Caco-2 (cell line): Measurements from ENCODE around the gene PDE1C. TPM values are rescaled to one million over a fixed set of nuclear protein-coding genes. Genes with fewer than 3 reads are reported as not detected.
"Not testable (repeated sequence)": the region's sequence is repeated elsewhere in the genome, so short reads cannot be mapped to it uniquely, and the experiment has no call there.

Experiments
- BruUV-seq: library from RNA; stranded (reverse); fragments of 400-500 nt; replicated peaks from 2 replicates; lab custom pipeline; 2021; lab: Mats Ljungman, UMichigan
- CTCF ChIA-PET: fragments of 300-600 bp; sonication (Branson Sonifier 250); formaldehyde crosslinking; loops from one replicate; lab custom pipeline; 2022; ENCODE audit warnings: antibody characterized with exemption; lab: Charles Lee
- POLR2A ChIA-PET: fragments of 300-600 bp; sonication (Branson Sonifier 250); formaldehyde crosslinking; loops from one replicate; lab custom pipeline; 2022; ENCODE audit warnings: antibody characterized with exemption; lab: Charles Lee
- DNase-seq, 2 experiments: peaks; one replicate each; pipeline versions ENCODE4 v3.0.0 to v3.0.0-alpha.2; 2020 to 2022
- H3K27me3 ChIP-seq: replicated peaks from 2 replicates; pipeline ENCODE4 v1.6.0; 2011; ENCODE audit warnings: low read length; ENCODE audit not compliant: control insufficient read depth, insufficient read depth
- H3K36me3 ChIP-seq: 2 replicates; pipeline ENCODE4 v1.5.1; 2011; ENCODE audit warnings: low read length; ENCODE audit not compliant: control insufficient read depth, insufficient read depth
- H3K4me1 ChIP-seq: fragments of 250-450 bp; sonication (Bioruptor Pico); 2 replicates; pipeline ENCODE4 v1.5.1; 2020; ENCODE audit warnings: mild to moderate bottlenecking
- H3K4me3 ChIP-seq: 2 replicates; pipeline ENCODE4 v1.5.1; 2011; ENCODE audit warnings: low read depth, mild to moderate bottlenecking, control low read depth, low read length
- H3K9me3 ChIP-seq: fragments of 250-450 bp; sonication (Bioruptor Pico); 2 replicates; pipeline ENCODE4 v1.5.1; 2020; ENCODE audit warnings: mild to moderate bottlenecking, moderate library complexity
- H3K27ac Mint-ChIP-seq: one replicate; pipeline ENCODE4 v1.8.0; 2022; ENCODE audit warnings: mixed read lengths; ENCODE audit not compliant: unreplicated experiment
- H3K27me3 Mint-ChIP-seq: one replicate; pipeline ENCODE4 v1.8.0; 2022; ENCODE audit warnings: mixed read lengths; ENCODE audit not compliant: insufficient read depth, unreplicated experiment
- H3K36me3 Mint-ChIP-seq: one replicate; pipeline ENCODE4 v1.8.0; 2022; ENCODE audit warnings: mild to moderate bottlenecking, mixed read lengths; ENCODE audit not compliant: insufficient read depth, unreplicated experiment
- H3K4me1 Mint-ChIP-seq: one replicate; pipeline ENCODE4 v1.8.0; 2022; ENCODE audit warnings: low read depth, mixed read lengths; ENCODE audit not compliant: unreplicated experiment
- H3K4me3 Mint-ChIP-seq: one replicate; pipeline ENCODE4 v1.8.0; 2022; ENCODE audit warnings: mild to moderate bottlenecking, moderate library complexity, mixed read lengths; ENCODE audit not compliant: unreplicated experiment
- H3K9me3 Mint-ChIP-seq: one replicate; pipeline ENCODE4 v1.8.0; 2022; ENCODE audit warnings: mixed read lengths; ENCODE audit not compliant: unreplicated experiment
- intact Hi-C: fragments of 100-400 bp; cut with micrococcal nuclease; formaldehyde crosslinking; loops from one replicate; pipeline ENCODE4 v1.10.0; 2022; ENCODE audit not compliant: unreplicated experiment
- total RNA-seq: library from RNA; stranded (reverse); gene quantifications from 2 replicates; pipeline ENCODE4 v1.2.3, GENCODE V29; 2022
- TF ChIP-seq, protein P1 (sequence below), 2 experiments: fragments of 200-600 bp in 1 of 2; IDR thresholded peaks; 1 replicate in 1 of 2; 2 replicates in 1 of 2; pipeline versions ENCODE4 v1.5.1 to v1.8.0; 2011 to 2022; ENCODE audit warnings: antibody characterized with exemption in 1 of 2, control low read depth in 1 of 2, inconsistent platforms in 1 of 2, low read depth in 1 of 2, low read length in 1 of 2, mild to moderate bottlenecking in 1 of 2, moderate library complexity in 1 of 2; ENCODE audit not compliant: insufficient read depth in 1 of 2, severe bottlenecking in 1 of 2, unreplicated experiment in 1 of 2

The PDE1C gene
- total RNA-seq, 1 experiment from 2014 or later: not detected

DNA sequence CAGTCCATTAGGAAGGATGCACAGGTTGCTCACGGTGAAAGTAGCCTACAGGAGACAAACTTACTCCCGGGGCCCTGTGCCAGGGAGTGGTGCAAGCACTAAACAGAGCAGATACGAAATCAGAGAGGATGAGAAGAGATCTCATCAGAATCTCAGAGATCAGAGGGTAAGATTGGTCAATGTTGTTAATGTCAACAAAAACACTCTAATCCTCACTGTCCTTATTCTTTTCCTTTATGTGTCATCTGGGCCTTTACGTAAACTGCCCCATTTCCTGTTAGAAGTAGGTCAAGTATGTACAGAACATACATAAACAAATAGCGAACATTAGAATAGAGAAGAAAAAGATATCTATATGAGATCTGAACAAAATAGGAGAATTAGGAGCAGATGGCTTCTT, 220.1 kb downstream of the PDE1C start:
- H3K27me3 ChIP-seq: no peaks in the 10 kb centered on the region
- intact Hi-C loops: no loop called here
- no peaks in the 10 kb centered on the region for H3K4me1 Mint-ChIP-seq
- ChIA-PET POLR2A (no interaction called here), CTCF (no interaction called here)
- H3K36me3 Mint-ChIP-seq: no peaks in the 10 kb centered on the region
- H3K4me1 ChIP-seq: no peaks in the 10 kb centered on the region
- no peak overlapping the region for H3K4me3 ChIP-seq
- H3K4me3 Mint-ChIP-seq: no peak overlapping the region
- TF ChIP-seq, protein P1, sequence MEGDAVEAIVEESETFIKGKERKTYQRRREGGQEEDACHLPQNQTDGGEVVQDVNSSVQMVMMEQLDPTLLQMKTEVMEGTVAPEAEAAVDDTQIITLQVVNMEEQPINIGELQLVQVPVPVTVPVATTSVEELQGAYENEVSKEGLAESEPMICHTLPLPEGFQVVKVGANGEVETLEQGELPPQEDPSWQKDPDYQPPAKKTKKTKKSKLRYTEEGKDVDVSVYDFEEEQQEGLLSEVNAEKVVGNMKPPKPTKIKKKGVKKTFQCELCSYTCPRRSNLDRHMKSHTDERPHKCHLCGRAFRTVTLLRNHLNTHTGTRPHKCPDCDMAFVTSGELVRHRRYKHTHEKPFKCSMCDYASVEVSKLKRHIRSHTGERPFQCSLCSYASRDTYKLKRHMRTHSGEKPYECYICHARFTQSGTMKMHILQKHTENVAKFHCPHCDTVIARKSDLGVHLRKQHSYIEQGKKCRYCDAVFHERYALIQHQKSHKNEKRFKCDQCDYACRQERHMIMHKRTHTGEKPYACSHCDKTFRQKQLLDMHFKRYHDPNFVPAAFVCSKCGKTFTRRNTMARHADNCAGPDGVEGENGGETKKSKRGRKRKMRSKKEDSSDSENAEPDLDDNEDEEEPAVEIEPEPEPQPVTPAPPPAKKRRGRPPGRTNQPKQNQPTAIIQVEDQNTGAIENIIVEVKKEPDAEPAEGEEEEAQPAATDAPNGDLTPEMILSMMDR (IDR thresholded peaks at IDR 0.05; ENCODE audit: insufficient read depth in 1 of 2, low read depth in 1 of 2, low read length in 1 of 2, severe bottlenecking in 1 of 2, unreplicated experiment in 1 of 2): no peak
- H3K9me3 ChIP-seq: no peaks in the 10 kb centered on the region
- no peak for DNase-seq
- no peaks in the 10 kb centered on the region for H3K9me3 Mint-ChIP-seq
- no TSS peak for BruUV-seq
- H3K36me3 ChIP-seq: no peaks in the 10 kb centered on the region
- no peak overlapping the region for H3K27ac Mint-ChIP-seq
- peaks cover 15% of the 10 kb centered on the region for H3K27me3 Mint-ChIP-seq

DNA sequence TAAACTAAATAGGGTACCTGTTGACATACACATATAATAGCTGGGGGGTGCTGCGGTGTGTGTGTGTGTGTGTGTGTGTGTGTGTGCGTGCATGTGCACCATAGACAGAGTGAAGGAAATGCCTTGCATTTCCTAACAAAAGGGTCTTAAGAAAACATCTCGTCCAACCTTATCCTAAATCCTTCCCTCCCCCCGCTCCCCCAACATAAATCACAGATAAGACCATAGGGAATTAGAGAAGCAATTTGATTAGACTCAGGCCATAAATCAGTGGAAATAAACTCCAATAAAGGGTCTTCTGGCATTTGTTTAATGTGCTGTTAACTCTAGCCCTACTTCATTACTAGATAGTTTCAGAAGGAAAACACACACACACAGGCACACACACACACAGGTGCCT, 234.7 kb downstream of the PDE1C start:
- no TSS peak for BruUV-seq
- H3K27me3 ChIP-seq: no peaks in the 10 kb centered on the region
- peaks cover 5% of the 10 kb centered on the region for H3K27me3 Mint-ChIP-seq
- H3K4me1 Mint-ChIP-seq: no peaks in the 10 kb centered on the region
- H3K36me3 Mint-ChIP-seq: no peaks in the 10 kb centered on the region
- no peaks in the 10 kb centered on the region for H3K9me3 ChIP-seq
- H3K27ac Mint-ChIP-seq: no peak overlapping the region
- H3K4me3 Mint-ChIP-seq: no peak overlapping the region
- no peak overlapping the region for H3K4me3 ChIP-seq
- ChIA-PET CTCF (no interaction called here), POLR2A (no interaction called here)
- peaks cover 6% of the 10 kb centered on the region for H3K9me3 Mint-ChIP-seq
- H3K4me1 ChIP-seq: peaks cover 2% of the 10 kb centered on the region; the same call in 1 of the 2 replicates
- intact Hi-C loops: no loop called here
- no peak for DNase-seq
- H3K36me3 ChIP-seq: no peaks in the 10 kb centered on the region
- TF ChIP-seq, protein P1 (IDR thresholded peaks at IDR 0.05; ENCODE audit: insufficient read depth in 1 of 2, low read depth in 1 of 2, low read length in 1 of 2, severe bottlenecking in 1 of 2, unreplicated experiment in 1 of 2): no peak

DNA sequence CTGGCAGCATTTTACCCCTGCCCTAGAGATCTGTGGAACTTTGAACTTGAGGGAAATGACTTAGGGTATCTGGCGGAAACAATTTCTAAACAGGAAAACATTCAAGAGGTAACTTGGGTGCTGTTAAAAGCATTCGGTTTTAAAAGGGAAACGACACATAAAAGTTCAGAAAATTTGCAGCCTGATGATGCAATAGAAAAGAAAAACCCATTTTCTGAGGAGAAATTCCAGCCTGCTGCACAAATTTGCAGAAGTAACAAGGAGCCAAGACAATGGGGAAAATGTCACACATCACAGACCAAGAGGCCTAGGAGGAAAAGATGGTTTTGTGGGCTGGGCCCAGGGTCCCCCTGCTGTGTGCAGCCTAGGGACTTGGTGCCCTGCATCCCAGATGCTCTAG, 236.6 kb downstream of the PDE1C start:
- H3K27me3 Mint-ChIP-seq, H3K36me3 ChIP-seq, intact Hi-C loops, H3K4me3 ChIP-seq, H3K27ac Mint-ChIP-seq, H3K27me3 ChIP-seq, H3K4me3 Mint-ChIP-seq, H3K9me3 Mint-ChIP-seq, H3K4me1 Mint-ChIP-seq, POLR2A ChIA-PET, DNase-seq, BruUV-seq, H3K9me3 ChIP-seq, CTCF ChIA-PET, H3K36me3 Mint-ChIP-seq: not testable (repeated sequence)
- peaks cover 11% of the 10 kb centered on the region; the same call in 1 of the 2 replicates for H3K4me1 ChIP-seq

DNA sequence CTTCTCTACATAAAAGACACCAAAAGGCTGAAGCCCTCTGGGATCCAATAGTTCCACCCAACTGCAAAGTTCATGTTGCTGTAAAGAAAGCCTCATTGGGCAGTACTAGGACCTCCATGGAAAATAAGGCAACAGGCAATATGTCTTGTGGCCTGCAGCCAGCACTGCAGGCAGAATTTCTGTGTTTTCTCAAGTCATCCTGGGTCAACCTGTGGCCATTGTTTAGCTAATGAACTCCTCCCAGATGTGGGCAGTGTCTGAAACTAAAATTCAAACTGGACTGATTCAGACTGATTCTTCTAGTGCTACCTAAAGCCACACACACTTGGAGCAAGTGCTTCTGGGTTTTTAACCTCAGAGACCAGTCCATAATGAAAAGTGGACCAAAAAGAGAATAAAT, 241.7 kb downstream of the PDE1C start:
- Histone ChIP-seq H3K4me1 (peaks cover 11% of the 10 kb centered on the region; the same call in 1 of the 2 replicates), H3K4me3 (no peak overlapping the region), H3K9me3 (no peaks in the 10 kb centered on the region), H3K27me3 (no peaks in the 10 kb centered on the region), H3K36me3 (no peaks in the 10 kb centered on the region)
- TF ChIP-seq, protein P1 (IDR thresholded peaks at IDR 0.05; ENCODE audit: insufficient read depth in 1 of 2, low read depth in 1 of 2, low read length in 1 of 2, severe bottlenecking in 1 of 2, unreplicated experiment in 1 of 2): no peak
- Mint-ChIP-seq H3K36me3 (no peaks in the 10 kb centered on the region), H3K4me3 (no peak overlapping the region), H3K27ac (no peak overlapping the region), H3K9me3 (peaks cover 6% of the 10 kb centered on the region), H3K4me1 (no peaks in the 10 kb centered on the region), H3K27me3 (peaks cover 13% of the 10 kb centered on the region)
- intact Hi-C loops: no loop called here
- POLR2A ChIA-PET: no interaction called here
- no peak for DNase-seq
- CTCF ChIA-PET: no interaction called here
- no TSS peak for BruUV-seq
